ENCODE data around the gene FAM120A.

The FAM120A gene

GRCh38 chr9:93473411-93473810 is 21.9 kb downstream of the FAM120A start:
- no peak for DNase-seq (ENCODE audit: low read depth)

- DNase-seq (ENCODE audit: low read depth) = no peak
Observed at GRCh38 chr9:93475108-93475507, 23.6 kb downstream of the FAM120A start.

GRCh38 chr9:93475856-93476255 is 24.4 kb downstream of the FAM120A start:
- no peak for DNase-seq (ENCODE audit: low read depth)

GRCh38 chr9:93476924-93477323 is 25.4 kb downstream of the FAM120A start:
- DNase-seq (ENCODE audit: low read depth) = no peak

GRCh38 chr9:93477397-93477796 is 25.9 kb downstream of the FAM120A start:
- DNase-seq (ENCODE audit: low read depth) = no peak

- DNase-seq (ENCODE audit: low read depth) = no peak
Observed at GRCh38 chr9:93479726-93480125, 28.2 kb downstream of the FAM120A start.

- no peak for DNase-seq (ENCODE audit: low read depth)
Observed at GRCh38 chr9:93480262-93480661, 28.8 kb downstream of the FAM120A start.

GRCh38 chr9:93480728-93481324 is 29.3 kb downstream of the FAM120A start:
- DNase-seq (ENCODE audit: low read depth) = no peak

GRCh38 chr9:93483497-93483896 is 32.0 kb downstream of the FAM120A start:
- no peak for DNase-seq (ENCODE audit: low read depth)

- no peak for DNase-seq (ENCODE audit: low read depth)
Observed at GRCh38 chr9:93486268-93486667, 34.8 kb downstream of the FAM120A start.

GRCh38 chr9:93488244-93488643 is 36.8 kb downstream of the FAM120A start:
- no peak for DNase-seq (ENCODE audit: low read depth)

GRCh38 chr9:93491593-93492232 is 40.2 kb downstream of the FAM120A start:
- no peak for DNase-seq (ENCODE audit: low read depth)

GRCh38 chr9:93492327-93492726 is 40.8 kb downstream of the FAM120A start:
- DNase-seq (ENCODE audit: low read depth) = no peak

GRCh38 chr9:93493949-93494348 is 42.5 kb downstream of the FAM120A start:
- DNase-seq (ENCODE audit: low read depth) = no peak

- DNase-seq (ENCODE audit: low read depth) = no peak
Observed at GRCh38 chr9:93496285-93496684, 44.8 kb downstream of the FAM120A start.

GRCh38 chr9:93500571-93501298 is 49.2 kb downstream of the FAM120A start:
- DNase-seq (ENCODE audit: low read depth) = no peak

GRCh38 chr9:93501406-93501805 is 49.9 kb downstream of the FAM120A start:
- DNase-seq (ENCODE audit: low read depth) = no peak

GRCh38 chr9:93503381-93503780 is 51.9 kb downstream of the FAM120A start:
- no peak for DNase-seq (ENCODE audit: low read depth)

GRCh38 chr9:93505541-93506132 is 54.2 kb downstream of the FAM120A start:
- DNase-seq (ENCODE audit: low read depth) = no peak

GRCh38 chr9:93507768-93508167 is 56.3 kb downstream of the FAM120A start:
- no peak for DNase-seq (ENCODE audit: low read depth)

GRCh38 chr9:93508207-93508606 is 56.7 kb downstream of the FAM120A start:
- DNase-seq (ENCODE audit: low read depth) = no peak

GRCh38 chr9:93509084-93509483 is 57.6 kb downstream of the FAM120A start:
- DNase-seq (ENCODE audit: low read depth) = no peak

- no peak for DNase-seq (ENCODE audit: low read depth)
Observed at GRCh38 chr9:93510041-93510440, 58.6 kb downstream of the FAM120A start.
